Lower leg skin (tissue), 3 donors: ENCODE results near the gene PSKH1.

Experiments used
- CTCF ChIP-seq, 3 donors: fragments of 450-650 bp; IDR thresholded peaks; one replicate each; pipeline ENCODE4 v1.5.1; 2016; ENCODE audit warnings: antibody characterized with exemption in 3 of 3, mild to moderate bottlenecking in 3 of 3, moderate library complexity in 2 of 3
- POLR2A ChIP-seq, 2 donors: fragments of 450-650 bp; IDR thresholded peaks; one replicate each; pipeline ENCODE4 v1.6.1; 2016 to 2017; ENCODE audit warnings: antibody characterized with exemption in 2 of 2, mild to moderate bottlenecking in 1 of 2, moderate library complexity in 1 of 2

- no peak for TF ChIP-seq CTCF (IDR thresholded peaks at IDR 0.05)
- no peak for TF ChIP-seq POLR2A (IDR thresholded peaks at IDR 0.05)
Measured at GRCh38 chr16:67845291-67846062, 47.6 kb upstream of the PSKH1 start.
